ENCODE results near the gene PRKCZ. TPM values are rescaled to one million over a fixed set of nuclear protein-coding genes. Genes with fewer than 3 reads are reported as not detected.

Gene PRKCZ
- total and polyA plus RNA-seq, 7 donors = 0.07 to 2.3 (median 0.42) TPM; not detected in 1

DNA sequence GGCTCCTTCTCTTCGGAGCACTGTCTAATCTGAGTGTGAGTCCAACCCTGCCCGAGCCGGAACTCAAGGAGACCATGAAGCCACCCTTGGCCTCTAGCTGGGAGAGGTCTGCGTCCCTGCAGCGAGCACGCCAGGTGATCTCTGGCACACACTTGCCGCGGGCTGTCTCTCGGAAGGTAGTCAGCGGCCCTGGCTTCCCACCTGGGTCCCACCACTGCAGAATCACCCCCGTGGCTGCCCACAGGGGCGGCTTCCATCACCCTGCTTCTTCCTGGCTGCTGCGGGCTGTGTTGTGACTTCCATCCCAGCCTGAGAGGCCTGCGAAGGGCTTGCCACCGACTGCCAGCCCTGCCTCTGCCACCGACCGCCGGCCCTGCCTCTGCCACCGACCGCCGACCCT is 127.3 kb downstream of the PRKCZ start:
- H3K27ac ChIP-seq = no peak overlapping the region
- H3K9me3 ChIP-seq = no peaks in the 10 kb centered on the region
- WGBS, 3 donors = 92 to 96% (median 92%) methylated on average over 16 to 21 of the region's 21 CpGs
- H3K27me3 ChIP-seq (ENCODE audit: insufficient read depth in 3 of 3, low read length in 2 of 3) = peaks cover 0 to 9% (median 0%) of the 10 kb centered on the region in 3 donors
- no peak for DNase-seq
- H3K36me3 ChIP-seq (ENCODE audit: insufficient read depth in 1 of 2, low read depth in 1 of 2) = no peaks in the 10 kb centered on the region
- intact Hi-C loops (cut with DNase I) = no loop called here
- no peak overlapping the region for H3K4me3 ChIP-seq
- no peaks in the 10 kb centered on the region for H3K4me1 ChIP-seq
- no peak for ATAC-seq
- TF ChIP-seq, protein P1, sequence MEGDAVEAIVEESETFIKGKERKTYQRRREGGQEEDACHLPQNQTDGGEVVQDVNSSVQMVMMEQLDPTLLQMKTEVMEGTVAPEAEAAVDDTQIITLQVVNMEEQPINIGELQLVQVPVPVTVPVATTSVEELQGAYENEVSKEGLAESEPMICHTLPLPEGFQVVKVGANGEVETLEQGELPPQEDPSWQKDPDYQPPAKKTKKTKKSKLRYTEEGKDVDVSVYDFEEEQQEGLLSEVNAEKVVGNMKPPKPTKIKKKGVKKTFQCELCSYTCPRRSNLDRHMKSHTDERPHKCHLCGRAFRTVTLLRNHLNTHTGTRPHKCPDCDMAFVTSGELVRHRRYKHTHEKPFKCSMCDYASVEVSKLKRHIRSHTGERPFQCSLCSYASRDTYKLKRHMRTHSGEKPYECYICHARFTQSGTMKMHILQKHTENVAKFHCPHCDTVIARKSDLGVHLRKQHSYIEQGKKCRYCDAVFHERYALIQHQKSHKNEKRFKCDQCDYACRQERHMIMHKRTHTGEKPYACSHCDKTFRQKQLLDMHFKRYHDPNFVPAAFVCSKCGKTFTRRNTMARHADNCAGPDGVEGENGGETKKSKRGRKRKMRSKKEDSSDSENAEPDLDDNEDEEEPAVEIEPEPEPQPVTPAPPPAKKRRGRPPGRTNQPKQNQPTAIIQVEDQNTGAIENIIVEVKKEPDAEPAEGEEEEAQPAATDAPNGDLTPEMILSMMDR (IDR thresholded peaks at IDR 0.05) = no peak

DNA sequence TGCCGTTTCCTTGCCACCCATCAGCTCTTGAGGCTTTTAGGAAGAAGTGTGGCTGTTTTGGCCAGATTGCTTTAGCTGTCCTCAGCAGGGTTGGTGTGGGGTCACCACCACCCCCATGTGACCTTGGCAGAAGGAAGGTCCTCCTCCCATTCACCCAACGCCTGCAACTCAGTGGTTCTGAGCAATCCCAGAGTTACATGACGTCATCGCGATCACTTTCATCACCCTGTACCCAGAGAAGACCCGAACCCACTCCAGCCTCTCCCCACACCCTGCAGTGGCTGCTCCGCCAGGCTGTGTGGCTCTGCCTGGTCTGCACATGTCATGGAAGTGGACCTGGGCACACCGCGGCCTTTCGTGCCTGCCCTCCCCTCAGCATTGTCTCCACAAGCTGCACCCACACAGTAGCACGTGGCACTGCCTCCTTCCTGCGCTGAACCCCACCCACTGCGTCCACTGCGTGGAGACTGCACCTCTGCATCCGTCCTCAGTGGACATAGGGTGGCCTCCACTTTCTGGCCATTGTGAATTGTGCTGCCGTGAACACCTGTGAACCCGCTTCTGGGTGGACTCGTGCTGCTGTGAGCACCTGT is 127.8 kb downstream of the PRKCZ start:
- DNase-seq (no peak), ATAC-seq (no peak)
- intact Hi-C loops (cut with DNase I) = no loop called here
- H3K27ac ChIP-seq = no peak overlapping the region
- no peaks in the 10 kb centered on the region for H3K36me3 ChIP-seq (ENCODE audit: insufficient read depth in 1 of 2, low read depth in 1 of 2)
- H3K9me3 ChIP-seq = no peaks in the 10 kb centered on the region
- H3K27me3 ChIP-seq (ENCODE audit: insufficient read depth in 3 of 3, low read length in 2 of 3) = peaks cover 0 to 9% (median 0%) of the 10 kb centered on the region in 3 donors
- H3K4me3 ChIP-seq = no peak overlapping the region
- WGBS, 3 donors = 87 to 91% (median 90%) methylated on average over 18 of the region's 18 CpGs
- H3K4me1 ChIP-seq = no peaks in the 10 kb centered on the region
- TF ChIP-seq, protein P1 (IDR thresholded peaks at IDR 0.05) = no peak

DNA sequence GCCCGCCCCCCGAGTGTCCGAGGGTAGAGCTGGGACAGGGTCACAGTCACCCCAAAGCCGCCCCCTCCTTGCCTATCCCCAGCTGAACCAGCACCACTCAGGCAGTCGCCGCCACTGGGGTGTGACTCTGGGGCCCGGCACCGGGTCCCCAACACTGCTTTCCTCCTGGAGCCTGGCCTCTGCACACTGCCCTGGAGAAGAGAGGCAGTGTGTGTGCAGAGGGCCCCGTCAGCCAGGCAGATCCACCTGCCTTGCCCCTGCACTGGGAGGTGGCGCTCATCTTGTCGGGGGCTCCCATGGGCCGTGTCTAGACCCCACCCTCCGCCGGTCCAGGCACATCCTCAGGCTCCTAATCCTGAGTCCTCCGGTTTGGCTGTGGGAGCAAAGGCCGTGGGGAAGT is 128.7 kb downstream of the PRKCZ start:
- 77 to 79% (median 79%) methylated on average over 13 to 16 of the region's 16 CpGs for WGBS, 3 donors
- Histone ChIP-seq H3K27ac (no peak overlapping the region), H3K36me3 (ENCODE audit: insufficient read depth in 1 of 2, low read depth in 1 of 2) (no peaks in the 10 kb centered on the region), H3K4me3 (no peak overlapping the region), H3K27me3 (ENCODE audit: insufficient read depth in 3 of 3, low read length in 2 of 3) (peaks cover 0 to 7% (median 0%) of the 10 kb centered on the region in 3 donors), H3K4me1 (no peaks in the 10 kb centered on the region), H3K9me3 (no peaks in the 10 kb centered on the region)
- no peak for ATAC-seq
- DNase-seq = no peak
- TF ChIP-seq, protein P1 (IDR thresholded peaks at IDR 0.05) = no peak
- intact Hi-C loops (cut with DNase I) = no loop called here

DNA sequence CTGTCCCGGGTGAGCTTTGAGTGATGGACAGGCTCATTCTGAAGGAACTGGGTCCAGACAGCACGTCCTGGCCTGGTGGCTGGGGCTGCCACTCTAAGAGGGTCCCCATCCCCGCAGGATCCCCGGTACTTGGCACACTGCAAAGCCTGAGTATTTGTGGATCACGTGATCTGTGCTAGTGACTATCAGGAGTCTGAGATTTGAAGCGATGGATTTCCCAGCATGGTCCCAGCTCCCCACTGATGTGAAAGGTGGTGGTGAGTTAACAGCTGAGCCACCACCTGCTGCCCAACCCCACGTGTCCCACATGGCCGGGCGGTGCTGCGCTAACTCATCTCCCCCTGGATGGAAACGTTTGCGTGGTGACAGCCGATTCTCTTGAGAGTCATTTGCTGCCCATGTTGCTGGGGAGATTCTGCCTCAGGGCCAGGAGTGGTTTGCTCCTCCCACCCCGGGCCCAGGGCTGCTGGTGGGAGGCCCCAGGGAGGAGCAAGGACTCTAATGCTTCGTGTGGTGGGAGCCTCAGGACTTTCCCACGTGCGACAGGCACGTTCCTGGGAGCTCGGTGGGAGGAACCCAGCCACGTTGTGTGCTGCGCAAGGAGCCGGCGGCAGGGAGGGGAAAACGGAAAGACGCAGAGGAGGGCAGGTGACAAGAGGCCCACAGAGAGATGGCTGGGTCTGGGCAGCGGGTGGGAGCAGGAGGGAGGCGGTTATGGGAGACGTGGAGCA is 129.2 kb downstream of the PRKCZ start:
- Histone ChIP-seq H3K4me3 (no peak overlapping the region), H3K4me1 (no peaks in the 10 kb centered on the region), H3K27me3 (ENCODE audit: insufficient read depth in 3 of 3, low read length in 2 of 3) (peaks cover 0 to under 1% (median 0%) of the 10 kb centered on the region in 3 donors), H3K9me3 (no peaks in the 10 kb centered on the region), H3K36me3 (ENCODE audit: insufficient read depth in 1 of 2, low read depth in 1 of 2) (no peaks in the 10 kb centered on the region), H3K27ac (no peak overlapping the region)
- intact Hi-C loops (cut with DNase I) = no loop called here
- DNase-seq (no peak), ATAC-seq (no peak)
- TF ChIP-seq, protein P1 (IDR thresholded peaks at IDR 0.05) = no peak
- WGBS, 3 donors = 40 to 46% (median 42%) methylated on average over 28 of the region's 28 CpGs

Measured in psoas muscle (tissue), 8 donors.